NCI-H2196 (cell line): Measurements from ENCODE around the gene ING3.
A peak's percentile ranks its signal among the peaks of the same experiment; 100 is the strongest.
"Not testable (repeated sequence)": the region's sequence is repeated elsewhere in the genome, so short reads cannot be mapped to it uniquely, and the experiment has no call there.

Experiments
- DNase-seq: peaks from one replicate; lab custom pipeline; 2025; ENCODE audit not compliant: unreplicated experiment; lab: John Stamatoyannopoulos, UW

The ING3 gene

DNA sequence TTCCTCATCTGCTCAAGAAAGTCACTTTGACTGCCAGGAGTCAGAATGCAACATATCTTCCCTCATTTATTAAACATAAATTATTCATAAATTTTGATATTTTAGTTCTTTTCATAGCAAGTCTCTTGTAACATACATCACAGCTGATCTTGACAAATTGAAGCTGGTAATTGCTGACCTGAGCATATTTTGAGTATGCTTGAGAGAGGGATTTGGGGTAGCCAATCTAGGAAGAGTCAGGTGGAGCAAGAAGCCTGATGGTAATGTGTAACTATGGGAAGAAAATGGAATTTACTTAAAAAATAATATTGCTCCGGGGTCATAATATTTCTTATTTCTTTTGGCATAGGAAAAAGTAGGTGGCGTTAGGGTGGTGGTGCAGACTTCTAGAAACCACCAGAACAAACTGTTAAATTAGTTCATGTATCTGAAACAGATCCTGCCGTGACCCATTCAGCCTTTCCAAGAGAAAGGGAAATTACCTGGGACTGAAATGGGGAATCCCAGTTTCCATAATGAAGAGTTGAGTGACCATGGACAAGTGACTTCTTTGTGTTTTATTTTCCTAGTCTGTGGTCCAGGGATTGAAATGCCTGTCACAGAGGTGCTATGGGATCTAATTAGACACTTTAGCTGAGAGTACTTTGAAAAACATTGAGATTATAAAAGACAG is 50.8 kb downstream of the ING3 start:
- no peak for DNase-seq

- no peak for DNase-seq
Observed at GRCh38 chr7:121002048-121002756, 51.6 kb downstream of the ING3 start.

- DNase-seq, result no peak
Observed at GRCh38 chr7:121002757-121003200, 52.2 kb downstream of the ING3 start.

DNA sequence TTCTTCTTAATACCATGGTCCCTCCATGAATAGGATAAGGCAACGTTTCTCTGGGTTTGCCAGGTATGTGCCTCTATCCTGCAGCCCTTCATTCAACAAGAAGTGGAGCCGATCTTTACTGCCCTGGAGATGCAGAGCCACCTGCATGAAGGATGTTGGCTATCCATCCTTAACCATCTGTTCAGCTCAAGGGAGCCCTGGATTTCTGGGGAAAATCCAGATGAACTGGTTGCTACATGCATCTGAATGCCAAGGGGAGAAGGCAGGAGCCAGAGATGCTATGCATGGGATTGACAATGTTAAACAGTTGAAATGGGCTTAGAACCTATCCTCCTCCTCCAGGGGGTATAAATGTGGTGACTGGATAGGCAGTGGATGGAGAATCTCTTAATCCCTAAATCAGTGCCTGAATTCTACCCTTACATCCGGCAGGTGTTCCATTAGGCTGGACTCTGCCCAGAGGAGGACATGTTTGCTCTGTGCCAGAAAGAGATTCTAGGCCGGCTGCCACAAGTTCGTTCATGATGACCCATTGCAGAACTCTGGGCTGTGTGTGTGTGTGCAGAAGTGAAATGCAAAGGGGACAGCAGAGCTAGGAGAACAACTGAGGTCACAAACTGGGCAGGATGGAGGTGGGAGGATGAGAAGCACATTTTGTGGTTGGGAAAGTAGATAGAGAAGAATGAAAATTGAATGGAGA is 53.6 kb downstream of the ING3 start:
- DNase-seq, result peak; percentile 67

DNA sequence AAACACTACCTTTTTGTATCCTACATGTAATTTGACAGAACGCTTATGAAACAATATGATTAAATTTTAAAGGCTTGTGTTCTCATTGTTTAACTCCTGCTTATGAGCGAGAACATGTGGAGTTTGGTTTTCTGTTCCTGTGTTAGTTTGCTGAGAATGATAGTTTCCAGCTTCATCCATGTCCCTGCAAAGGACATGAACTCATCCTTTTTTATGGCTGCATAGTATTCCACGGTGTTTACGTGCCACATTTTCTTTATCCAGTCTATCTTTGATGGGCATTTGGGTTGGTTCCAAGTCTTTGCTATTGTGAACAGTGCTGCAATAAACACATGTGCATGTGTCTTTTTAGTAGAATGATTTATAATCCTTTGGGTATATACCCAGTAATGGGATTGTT is 54.5 kb downstream of the ING3 start:
- DNase-seq, result not testable (repeated sequence)

DNA sequence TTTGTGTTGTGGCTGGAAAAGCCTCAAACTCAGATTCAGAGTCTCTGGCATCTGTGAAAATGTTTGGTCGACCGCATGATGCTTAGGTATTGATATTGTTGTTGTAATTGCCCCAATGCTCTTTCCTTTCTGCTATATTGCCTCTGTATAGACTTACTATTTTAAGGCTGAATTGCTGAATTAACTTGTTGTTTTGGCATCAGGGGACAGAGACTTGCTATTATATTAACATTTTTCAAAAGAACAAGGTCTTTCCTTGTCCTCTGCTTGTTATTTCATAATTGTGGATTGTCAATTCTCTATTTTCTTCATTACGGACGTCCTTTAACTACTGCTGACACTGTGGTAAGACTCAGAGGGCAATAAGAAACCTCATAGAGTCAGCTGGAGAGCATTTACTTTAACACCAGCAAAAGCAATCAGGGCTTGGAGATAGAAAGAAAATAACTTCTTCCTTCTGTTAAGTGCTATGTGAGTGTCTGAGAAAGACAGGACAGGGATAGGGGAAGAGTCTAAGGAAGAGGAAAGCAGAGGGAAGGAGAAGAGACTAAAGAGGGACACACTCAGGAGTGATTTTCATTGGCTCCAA is 55.5 kb downstream of the ING3 start:
- DNase-seq, result no peak

GRCh38 chr7:121006711-121007315 is 56.2 kb downstream of the ING3 start:
- no peak for DNase-seq

- no peak for DNase-seq
Observed at GRCh38 chr7:121008816-121009215, 58.2 kb downstream of the ING3 start.

DNA sequence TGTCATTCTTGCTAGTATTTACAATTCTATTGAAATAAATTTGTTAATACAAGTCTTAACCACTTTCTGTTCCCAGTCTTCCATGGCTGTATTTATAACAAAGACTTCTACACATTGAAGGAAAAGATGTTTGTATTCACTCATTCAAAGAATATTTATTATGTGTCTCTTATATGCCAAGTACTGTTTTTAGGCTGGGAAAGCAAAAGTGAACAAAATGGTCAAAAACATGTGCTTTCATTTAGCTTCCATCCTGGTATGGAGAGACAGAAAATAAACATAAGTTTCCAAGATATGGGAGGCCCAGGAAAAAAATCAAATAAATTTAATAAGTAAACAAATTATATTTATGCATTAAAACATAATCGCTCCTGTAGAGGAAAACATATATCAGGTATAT is 60.8 kb downstream of the ING3 start:
- no peak for DNase-seq

GRCh38 chr7:121012170-121012874 is 61.7 kb downstream of the ING3 start:
- DNase-seq, result no peak

DNA sequence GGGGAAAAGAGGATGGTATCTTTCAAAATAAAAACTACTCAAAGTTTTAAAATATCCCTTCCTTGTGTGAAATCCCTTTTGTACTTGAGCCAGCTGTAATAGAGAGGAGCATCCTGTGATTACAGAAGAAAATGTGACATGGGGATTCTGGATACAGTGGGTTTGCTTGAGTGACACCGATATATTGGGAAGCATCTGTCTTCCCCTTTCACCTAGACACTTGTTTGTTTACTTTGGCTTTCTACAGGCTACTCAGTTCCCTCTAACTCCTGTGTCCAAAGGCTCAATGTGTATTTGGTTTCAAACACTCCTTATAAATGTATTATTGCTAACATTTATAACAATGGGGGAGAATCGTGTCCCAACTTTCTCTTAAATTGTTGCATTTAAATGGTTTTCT is 62.3 kb downstream of the ING3 start:
- DNase-seq, result no peak

DNA sequence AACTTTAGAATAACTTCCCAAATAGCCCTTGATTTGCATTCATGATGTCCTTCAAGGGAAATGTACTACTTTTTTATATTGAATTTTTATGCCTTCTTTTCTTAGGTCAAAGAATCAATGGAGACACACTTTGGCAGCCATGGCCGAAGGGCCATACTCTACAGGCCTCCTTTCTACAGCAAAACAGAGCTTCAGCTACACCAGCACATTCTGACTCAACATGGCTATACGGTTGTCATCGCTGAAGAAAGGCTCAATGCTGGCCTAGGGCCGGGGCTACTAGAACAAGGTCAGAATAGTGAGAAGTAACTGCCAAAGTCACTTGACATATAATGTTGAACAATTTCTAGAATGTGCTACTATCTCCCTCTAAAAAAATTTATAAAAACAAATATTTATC is 65.0 kb downstream of the ING3 start:
- no peak for DNase-seq

- no peak for DNase-seq
Observed at GRCh38 chr7:121016966-121017365, 66.4 kb downstream of the ING3 start.

GRCh38 chr7:121017586-121017985 is 67.0 kb downstream of the ING3 start:
- DNase-seq, result no peak

DNA sequence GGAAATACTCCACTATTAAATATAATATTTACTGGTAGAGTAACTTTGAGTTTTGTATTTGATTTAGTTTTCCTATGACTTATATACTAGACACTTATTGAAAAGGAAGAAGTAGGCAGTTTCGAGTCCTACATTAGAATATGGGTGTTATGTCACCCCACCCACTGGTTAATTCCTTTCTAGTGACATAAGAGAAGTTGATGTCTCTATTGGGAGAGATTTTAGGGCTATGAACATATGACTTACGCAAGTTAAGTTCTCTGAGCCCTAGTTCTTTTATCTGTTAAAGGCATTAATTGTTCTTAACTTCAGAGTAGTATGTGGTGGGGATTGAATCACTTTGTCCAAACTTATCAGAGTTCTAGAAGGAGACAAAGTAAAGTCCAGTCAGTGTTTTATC is 68.4 kb downstream of the ING3 start:
- no peak for DNase-seq

DNA sequence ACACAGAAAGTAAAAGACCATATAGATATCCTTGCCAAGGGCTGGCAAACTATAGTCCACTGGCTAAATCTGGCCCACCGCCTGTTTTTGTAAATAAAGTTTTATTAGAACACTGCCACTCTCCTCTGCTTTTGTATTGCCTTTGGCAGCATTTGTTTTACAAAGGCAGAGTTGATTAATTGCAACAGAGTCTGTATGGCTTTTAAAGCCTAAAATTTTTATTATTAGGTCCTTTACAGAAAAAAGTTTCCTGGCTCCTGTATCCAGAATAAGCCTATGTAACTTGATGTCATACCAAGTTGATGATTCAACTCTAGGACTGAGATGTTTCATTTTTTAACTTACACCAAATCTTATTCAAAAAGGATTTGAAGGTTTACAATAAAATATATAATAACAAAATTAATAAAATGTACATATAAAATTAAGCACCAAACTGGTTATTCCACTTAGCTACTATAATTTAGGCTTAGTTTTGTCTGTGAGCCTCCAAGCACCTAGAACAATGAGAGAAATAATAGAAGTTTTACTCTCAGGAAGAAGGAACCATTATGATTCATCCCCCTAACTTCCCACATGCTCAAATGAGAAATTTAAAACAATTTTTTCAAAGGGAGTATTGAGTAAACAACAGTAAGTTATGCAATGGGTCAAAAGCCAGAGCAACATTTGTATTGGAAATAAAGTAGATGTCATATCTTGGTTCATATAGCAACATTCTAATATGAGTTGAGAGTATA is 69.8 kb downstream of the ING3 start:
- DNase-seq, result no peak

- no peak for DNase-seq
Observed at GRCh38 chr7:121020989-121021969, 70.7 kb downstream of the ING3 start.

- DNase-seq, result no peak
Observed at GRCh38 chr7:121023194-121023593, 72.6 kb downstream of the ING3 start.
